GM12878 (cell line): Measurements from ENCODE around the gene FBXO8. TPM values are rescaled to one million over a fixed set of nuclear protein-coding genes. Genes with fewer than 3 reads are reported as not detected.

Source experiments
- ATAC-seq: fragments of 200-7000 bp; cut with Tn5 transposase; 3 replicates; pipeline ENCODE4 v1.9.1; 2020; ENCODE audit warnings: mild to moderate bottlenecking, moderate library complexity
- BruUV-seq: library from RNA; stranded (reverse); fragments of 400-500 nt; replicated peaks from 2 replicates; lab custom pipeline; 2021; lab: Mats Ljungman, UMichigan
- CTCF ChIA-PET: fragments of 300-600 bp; sonication (Branson Sonifier 250); formaldehyde crosslinking; extraction: SDS; loops from one replicate; lab custom pipeline; 2021; ENCODE audit warnings: inconsistent platforms; lab: Yijun Ruan, JAX
- POLR2A ChIA-PET: fragments of 350-600 bp; formaldehyde crosslinking; extraction: SDS; loops from one replicate; lab custom pipeline; 2021; ENCODE audit warnings: inconsistent platforms; lab: Charles Lee
- RAD21 ChIA-PET: fragments of 300-600 bp; sonication (Branson Sonifier 250); formaldehyde crosslinking; loops from one replicate; lab custom pipeline; 2023; ENCODE audit warnings: antibody characterized with exemption; ENCODE audit not compliant: unreplicated experiment; lab: Charles Lee
- SMC1A ChIA-PET: fragments of 300-600 bp; sonication (Branson Sonifier 250); formaldehyde crosslinking; loops from one replicate; lab custom pipeline; 2023; ENCODE audit not compliant: unreplicated experiment, uncharacterized antibody; lab: Charles Lee
- DNase-seq: peaks from one replicate; pipeline ENCODE4 v3.0.0-alpha.2; 2011; ENCODE audit warnings: low read depth, low spot score
- FAIRE-seq: peaks from 3 replicates; lab custom pipeline; 2011; peaks lifted over from hg19 to GRCh38; lab: Jason Lieb, UNC
- H2AFZ ChIP-seq: 2 replicates; pipeline ENCODE4 v1.6.0; 2011; ENCODE audit warnings: low read depth, low read length, control low read depth; ENCODE audit not compliant: control insufficient read depth
- H3K27ac ChIP-seq: 2 replicates; pipeline ENCODE4 v1.5.1; 2011; ENCODE audit warnings: control low read depth; ENCODE audit not compliant: control insufficient read depth, insufficient read depth
- H3K27me3 ChIP-seq, 2 experiments: replicated peaks in 1 of 2; 2 replicates each; pipeline versions ENCODE4 v1.6.0 to v1.6.1; 2011; ENCODE audit warnings: low read length in 1 of 2; ENCODE audit not compliant: control insufficient read depth in 2 of 2, insufficient read depth in 2 of 2
- H3K36me3 ChIP-seq, 2 experiments: 2 replicates each; pipeline ENCODE4 v1.5.1; 2011; ENCODE audit warnings: low read length in 1 of 2; ENCODE audit not compliant: control insufficient read depth in 2 of 2, insufficient read depth in 2 of 2
- H3K4me1 ChIP-seq: 2 replicates; pipeline ENCODE4 v1.6.1; 2011; ENCODE audit warnings: mild to moderate bottlenecking, low read length, moderate library complexity, mixed read lengths; ENCODE audit not compliant: control insufficient read depth, insufficient read depth
- H3K4me2 ChIP-seq: 2 replicates; pipeline ENCODE4 v1.6.0; 2011; ENCODE audit warnings: control low read depth; ENCODE audit not compliant: control insufficient read depth, insufficient read depth
- H3K4me3 ChIP-seq: fragments of 200-600 bp; sonication (generic); 2 replicates; pipeline ENCODE4 v1.5.1; 2016
- H3K79me2 ChIP-seq: 2 replicates; pipeline ENCODE4 v1.6.0; 2011; ENCODE audit warnings: low read length; ENCODE audit not compliant: control insufficient read depth, insufficient read depth
- H3K9ac ChIP-seq: 2 replicates; pipeline ENCODE4 v1.8.0; 2011; ENCODE audit warnings: low read length, control low read depth, mixed read lengths; ENCODE audit not compliant: control insufficient read depth, insufficient read depth
- H3K9me3 ChIP-seq: replicated peaks from 3 replicates; pipeline ENCODE4 v1.5.1; 2011; ENCODE audit warnings: mild to moderate bottlenecking, low read length; ENCODE audit not compliant: control insufficient read depth, insufficient read depth
- H4K20me1 ChIP-seq: 2 replicates; pipeline ENCODE4 v1.6.0; 2011; ENCODE audit not compliant: control insufficient read depth, insufficient read depth
- FOXK2 ChIP-seq: fragments of 450-650 bp; IDR thresholded peaks from 2 replicates; pipeline ENCODE4 v1.6.1; 2017; ENCODE audit warnings: mild to moderate bottlenecking, moderate library complexity
- JUND ChIP-seq: IDR thresholded peaks from 2 replicates; pipeline ENCODE4 v1.6.1; 2012; ENCODE audit warnings: low read depth, mild to moderate bottlenecking, low read length, improper control_type of control experiment, moderate library complexity
- RBBP5 ChIP-seq: fragments of 200-600 bp; sonication (generic); conservative IDR thresholded peaks from 2 replicates; pipeline ENCODE4 v1.6.1; 2016
- SKIL ChIP-seq: fragments of 450-650 bp; IDR thresholded peaks from 2 replicates; pipeline ENCODE4 v1.6.1; 2017; ENCODE audit warnings: mild to moderate bottlenecking, low read depth, inconsistent platforms; ENCODE audit not compliant: poor library complexity, severe bottlenecking
- STAT3 ChIP-seq: IDR thresholded peaks from 2 replicates; pipeline ENCODE4 v1.6.1; 2011; ENCODE audit warnings: low read depth, low read length, improper control_type of control experiment
- ZNF384 ChIP-seq: IDR thresholded peaks from 2 replicates; pipeline ENCODE4 v1.6.1; 2012; ENCODE audit warnings: low read depth, mild to moderate bottlenecking, low read length, improper control_type of control experiment, borderline replicate concordance
- WGBS: methylation state at CpG from one replicate; pipeline ENCODE4 v1.1.6; 2016; ENCODE audit warnings: low lambda C conversion rate; ENCODE audit not compliant: insufficient replicate concordance, insufficient coverage; ENCODE audit errors: missing lambda C conversion rate; 5-methylcytosine and 5-hydroxymethylcytosine counted together
- in situ Hi-C: fragments of 300-500 bp; cut with MboI; formaldehyde crosslinking; loops from 9 replicates; pipeline ENCODE4 v1.14.3; 2018; ENCODE audit warnings: mixed read lengths
- intact Hi-C: fragments of 100-400 bp; cut with micrococcal nuclease; formaldehyde crosslinking; loops from one replicate; pipeline ENCODE4 v1.14.2; 2022; ENCODE audit not compliant: unreplicated experiment
- polyA plus RNA-seq, 11 experiments: library from polyadenylated mRNA; depleted of rRNA in 4 of 11; unstranded in 6 of 11; stranded (reverse) in 5 of 11; fragments of >200 nt; fragmentation: Nextera tagmentation in 4 of 11; fragmentation: Illumina TruSeq in 1 of 11; extraction: Ambion mirVana in 4 of 11; extraction: Trizol in 1 of 11; gene quantifications; 1 replicate in 1 of 11; 2 replicates in 10 of 11; pipeline versions ENCODE4 v1.2.1 to v1.2.3, GENCODE V29; 2011 to 2016; ENCODE audit warnings: inconsistent platforms in 2 of 11, missing spikeins in 2 of 11, low read depth in 1 of 11
- total RNA-seq, 4 experiments: library from RNA; depleted of rRNA in 3 of 4; stranded (reverse); fragments of >200 nt in 3 of 4; fragmentation: Illumina TruSeq in 1 of 4; extraction: Trizol in 1 of 4; gene quantifications; 2 replicates each; pipeline versions ENCODE4 v1.2.1 to v1.2.3, GENCODE V29; 2013 to 2021
- TF ChIP-seq, protein P1 (sequence below): fragments of 450-650 bp; IDR thresholded peaks from 2 replicates; pipeline ENCODE4 v1.6.1; 2016; ENCODE audit warnings: mild to moderate bottlenecking

The FBXO8 gene
- total and polyA plus RNA-seq, 10 of the 15 experiments (the other 5 are each of a cell fraction or from before 2014, with no cell fraction given): 11.3 to 38.1 (median 16.8) TPM

- FAIRE-seq (no peak), DNase-seq (no peak), ATAC-seq (no peak)
- no peak overlapping the region for H3K9ac ChIP-seq
- H2AFZ ChIP-seq: no peak overlapping the region
- no peaks in the 10 kb centered on the region for H3K9me3 ChIP-seq
- H3K79me2 ChIP-seq: no peaks in the 10 kb centered on the region
- H3K36me3 ChIP-seq: no peaks in the 10 kb centered on the region
- SMC1A ChIA-PET: no interaction called here
- no TSS peak for BruUV-seq
- H3K4me2 ChIP-seq: no peak overlapping the region
- H3K27ac ChIP-seq: no peak overlapping the region
- intact Hi-C loops: no loop called here
- RAD21 ChIA-PET: no interaction called here
- in situ Hi-C loops: no loop called here
- H3K4me1 ChIP-seq: no peaks in the 10 kb centered on the region
- CTCF ChIA-PET: interaction anchor here (1.4 kb wide), 1 partner anchor 18 kb away, joined by 3 read pairs; no protein-coding TSS in a partner anchor
- TF ChIP-seq SKIL (no peak), RBBP5 (no peak), ZNF384 (no peak), FOXK2 (no peak), STAT3 (no peak), JUND (no peak)
- TF ChIP-seq, protein P1, sequence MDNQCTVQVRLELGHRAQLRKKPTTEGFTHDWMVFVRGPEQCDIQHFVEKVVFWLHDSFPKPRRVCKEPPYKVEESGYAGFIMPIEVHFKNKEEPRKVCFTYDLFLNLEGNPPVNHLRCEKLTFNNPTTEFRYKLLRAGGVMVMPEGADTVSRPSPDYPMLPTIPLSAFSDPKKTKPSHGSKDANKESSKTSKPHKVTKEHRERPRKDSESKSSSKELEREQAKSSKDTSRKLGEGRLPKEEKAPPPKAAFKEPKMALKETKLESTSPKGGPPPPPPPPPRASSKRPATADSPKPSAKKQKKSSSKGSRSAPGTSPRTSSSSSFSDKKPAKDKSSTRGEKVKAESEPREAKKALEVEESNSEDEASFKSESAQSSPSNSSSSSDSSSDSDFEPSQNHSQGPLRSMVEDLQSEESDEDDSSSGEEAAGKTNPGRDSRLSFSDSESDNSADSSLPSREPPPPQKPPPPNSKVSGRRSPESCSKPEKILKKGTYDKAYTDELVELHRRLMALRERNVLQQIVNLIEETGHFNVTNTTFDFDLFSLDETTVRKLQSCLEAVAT: no peak
- TF ChIP-seq, all 136 proteins: peak for 0
- WGBS: 43% methylated on average over 9 of the region's 9 CpGs
- POLR2A ChIA-PET: no interaction called here
- no peaks in the 10 kb centered on the region for H4K20me1 ChIP-seq
- H3K27me3 ChIP-seq: no peaks in the 10 kb centered on the region
- no peak overlapping the region for H3K4me3 ChIP-seq
Measured at GRCh38 chr4:174204164-174204831, 79.2 kb downstream of the FBXO8 start.
